G401.6 (cell line): ENCODE results near the gene DDAH2.

Experiments
- FAIRE-seq: peaks from 2 replicates; lab custom pipeline; 2012; peaks lifted over from hg19 to GRCh38; lab: Jason Lieb, UNC

DDAH2 gene

DNA sequence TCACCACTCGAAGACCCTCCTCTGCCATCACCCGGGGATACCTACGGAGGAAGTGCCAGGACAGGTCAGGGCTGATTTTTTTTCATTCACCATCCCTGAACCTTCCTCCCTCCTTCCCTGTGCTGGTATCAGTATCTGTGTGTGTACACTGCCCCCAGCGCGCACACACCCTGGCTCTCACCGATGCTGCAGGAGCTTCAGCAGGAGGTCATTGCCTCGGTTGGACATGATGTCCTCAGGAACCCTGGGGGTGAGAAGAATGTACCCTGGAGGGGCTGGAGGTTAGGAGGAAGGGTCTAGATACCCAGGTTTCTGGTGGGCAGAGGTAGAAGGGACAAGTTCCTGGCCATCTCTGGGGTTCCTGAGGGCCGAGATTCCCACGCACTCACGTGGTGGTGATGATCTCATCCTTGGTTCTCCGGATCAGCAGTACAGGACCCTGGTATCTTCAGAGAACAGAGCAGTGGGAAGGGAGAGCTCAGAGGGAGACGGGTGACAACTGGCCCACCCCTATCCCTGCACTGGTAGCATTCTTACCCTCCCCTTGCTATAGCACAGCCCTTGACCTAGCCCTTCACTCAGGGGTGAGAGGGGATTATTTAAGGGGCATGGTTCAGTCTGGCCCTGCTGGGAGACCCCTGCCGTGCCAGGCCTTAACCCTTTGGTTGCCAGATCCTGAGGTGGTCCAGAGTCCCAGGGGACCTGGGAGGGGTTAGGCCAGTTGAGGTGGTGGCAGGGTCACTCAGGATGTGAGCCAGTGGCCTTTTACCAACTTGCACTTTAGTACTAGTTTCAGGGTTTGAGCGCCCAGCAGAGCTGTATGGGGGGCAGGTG, 41.0 kb downstream of the DDAH2 start:
- FAIRE-seq = no peak

DNA sequence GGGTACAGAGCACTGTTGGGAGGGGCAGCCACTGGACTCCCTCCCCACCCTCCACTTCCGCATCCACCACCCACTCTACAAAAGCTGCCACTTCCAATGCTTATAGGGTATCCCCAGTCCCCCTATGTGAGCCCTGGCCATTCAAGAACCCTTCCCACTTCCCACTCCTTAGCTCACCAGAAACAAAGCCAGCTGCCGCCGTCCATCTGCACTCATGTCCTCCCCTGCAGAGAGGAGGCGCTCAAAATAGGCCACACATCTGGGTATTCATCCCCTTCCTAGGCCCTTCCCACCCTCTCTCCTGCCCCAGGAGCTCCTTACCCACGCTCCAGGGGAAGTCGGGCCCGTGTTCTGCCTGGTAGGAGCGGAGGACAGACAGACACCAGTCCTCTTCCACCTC, 41.8 kb downstream of the DDAH2 start:
- FAIRE-seq = no peak

- FAIRE-seq = no peak
Measured at GRCh38 chr6:31686483-31686882, 42.6 kb downstream of the DDAH2 start.

DNA sequence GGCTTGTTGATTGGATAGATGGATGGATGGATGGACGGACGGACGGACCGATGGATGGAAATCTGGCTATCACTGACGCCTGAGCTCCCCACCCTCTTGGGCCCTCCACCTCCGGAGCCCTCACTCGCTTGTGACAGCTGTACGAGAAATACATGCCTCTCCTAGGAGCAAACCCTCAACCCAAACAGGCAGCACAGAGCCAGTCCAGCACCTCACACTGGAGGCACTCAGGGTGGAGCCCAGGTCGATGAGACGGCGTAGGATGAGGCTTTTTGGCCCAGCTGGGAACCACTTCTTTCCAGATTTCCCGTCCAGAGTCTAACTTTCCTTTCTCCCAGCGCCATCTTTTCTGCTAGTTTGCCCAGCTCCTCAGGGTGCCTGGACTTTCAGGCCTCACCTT, 45.5 kb downstream of the DDAH2 start:
- FAIRE-seq = no peak

DNA sequence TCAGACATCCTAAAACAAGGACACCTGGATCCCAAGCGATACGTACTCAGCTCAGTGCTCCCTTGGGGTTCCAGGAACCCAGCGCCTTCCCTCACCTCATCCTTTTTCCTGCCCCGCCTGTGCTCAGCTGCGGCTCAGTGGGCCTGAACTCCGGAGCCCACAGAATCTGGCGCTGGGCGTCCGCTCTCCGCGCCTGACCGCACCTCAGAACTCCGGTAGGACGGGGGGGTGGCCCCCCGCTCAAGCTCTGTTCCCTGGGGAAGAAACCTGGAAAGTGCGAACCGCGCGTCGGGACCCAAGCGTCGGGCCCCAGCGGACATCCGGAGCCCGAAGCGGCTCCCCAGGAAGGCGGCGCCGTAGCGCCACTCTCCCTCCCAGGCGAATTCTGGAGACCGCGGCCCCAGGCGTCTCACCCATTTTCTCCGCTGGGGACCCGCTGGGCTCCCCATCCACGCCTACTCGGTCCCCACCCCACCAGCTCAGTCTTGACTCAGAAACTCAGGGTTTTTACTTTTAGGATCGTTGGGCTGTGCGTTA, 47.9 kb downstream of the DDAH2 start:
- no peak for FAIRE-seq

DNA sequence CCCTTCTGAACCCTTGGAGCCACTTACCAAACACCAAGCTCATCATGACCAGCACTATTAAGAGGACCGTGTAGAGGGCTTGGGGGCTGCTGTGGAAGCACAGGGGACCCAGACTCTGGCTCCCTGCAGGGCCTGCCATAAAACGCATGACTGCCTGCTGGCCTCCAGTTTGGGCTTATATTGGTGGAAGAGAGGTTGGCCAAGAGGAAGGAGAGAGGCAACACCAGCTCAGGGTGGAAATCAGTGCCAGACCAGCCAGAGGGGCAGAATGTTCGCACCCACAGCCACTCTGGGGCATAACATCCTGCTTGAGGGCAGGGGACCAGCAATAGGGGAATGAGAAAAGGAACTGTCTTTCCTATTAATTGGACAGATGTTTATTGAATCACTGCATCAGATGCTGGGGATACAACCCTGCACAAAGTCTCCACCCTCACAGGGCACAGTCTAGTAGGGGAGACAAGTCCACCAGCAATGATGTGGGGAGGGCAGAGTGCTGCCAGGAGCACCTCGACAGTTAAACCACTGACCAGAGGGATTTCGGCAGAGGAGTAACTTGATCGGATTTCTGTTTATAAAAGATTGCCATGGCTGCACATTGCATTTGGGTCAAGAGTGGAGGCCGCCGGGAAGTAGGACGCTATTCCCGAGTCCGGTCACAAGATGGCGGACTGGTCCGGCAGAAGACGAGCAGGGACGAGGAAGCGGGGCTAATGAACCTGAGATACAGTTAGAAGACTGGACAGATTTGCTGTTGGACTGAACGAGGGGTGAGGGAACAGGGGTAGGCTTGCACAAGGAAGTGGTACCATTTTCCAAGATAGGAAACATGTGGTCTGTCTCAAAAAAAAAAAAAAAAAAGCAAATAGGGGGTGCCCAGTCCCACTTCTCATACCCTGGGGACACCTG, 48.6 kb downstream of the DDAH2 start, which contains the start of gene LY6G5C:
Gene LY6G5C, minus strand, starts transcription at position 842 of the 909 bp plus-strand sequence. Its CDS starts 694 bp downstream, at position 148.
- FAIRE-seq = no peak

- no peak for FAIRE-seq
Measured at GRCh38 chr6:31677955-31678354, 51.1 kb downstream of the DDAH2 start.
